NCI-H446 treated with DMSO at 0.1 percent for 48 hours (cell line): ENCODE data around the gene DIAPH2.
"Not testable (repeated sequence)": the region's sequence is repeated elsewhere in the genome, so short reads cannot be mapped to it uniquely, and the experiment has no call there.

ENCODE experiments used
- DNase-seq: peaks from one replicate; lab custom pipeline; 2025; lab: John Stamatoyannopoulos, UW

Gene DIAPH2

GRCh38 chrX:96833333-96833732 lies 148.7 kb downstream of the DIAPH2 start:
- no peak for DNase-seq

GRCh38 chrX:96834137-96834536 lies 149.5 kb downstream of the DIAPH2 start:
- DNase-seq, result no peak

- DNase-seq, result no peak
These were observed 151.1 kb downstream of the DIAPH2 start for GRCh38 chrX:96835660-96836289.

DNA sequence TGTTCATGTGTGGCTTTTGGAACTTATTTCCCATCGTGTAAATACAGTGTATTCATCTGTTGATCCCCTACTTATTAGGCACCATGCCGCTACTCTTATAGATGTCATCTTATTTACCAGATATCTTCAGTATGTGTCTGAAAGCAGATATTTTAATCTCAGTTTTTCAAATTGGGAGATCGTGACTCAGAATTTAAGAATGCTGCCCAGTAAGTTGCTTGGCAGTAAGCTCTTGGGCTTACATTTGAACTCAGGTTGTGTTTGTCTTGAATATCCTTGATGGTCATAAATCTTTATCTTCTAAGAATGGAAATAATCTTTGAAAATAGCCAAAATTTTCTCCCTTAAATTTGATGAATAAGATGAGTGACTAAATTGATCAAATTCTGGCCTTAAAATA lies 153.2 kb downstream of the DIAPH2 start:
- no peak for DNase-seq

DNA sequence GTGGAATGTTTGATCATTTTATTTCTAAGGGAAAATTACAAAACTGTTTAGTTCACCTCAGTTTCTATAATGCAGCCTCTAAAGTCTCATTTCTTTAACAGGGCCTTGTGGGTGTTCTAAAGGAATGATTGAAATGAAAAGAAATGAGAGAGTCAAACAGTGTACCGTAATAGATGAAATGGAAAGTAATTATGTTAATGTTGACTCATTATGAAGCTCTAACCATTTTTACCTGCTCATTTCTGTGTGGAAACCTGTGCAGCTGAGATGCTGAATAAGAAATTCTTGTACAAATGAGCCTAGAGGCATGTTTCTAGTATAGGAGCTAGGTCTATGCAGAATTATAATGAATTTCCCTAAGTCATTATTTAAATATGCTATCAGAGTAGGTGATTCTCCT lies 153.9 kb downstream of the DIAPH2 start:
- no peak for DNase-seq

DNA sequence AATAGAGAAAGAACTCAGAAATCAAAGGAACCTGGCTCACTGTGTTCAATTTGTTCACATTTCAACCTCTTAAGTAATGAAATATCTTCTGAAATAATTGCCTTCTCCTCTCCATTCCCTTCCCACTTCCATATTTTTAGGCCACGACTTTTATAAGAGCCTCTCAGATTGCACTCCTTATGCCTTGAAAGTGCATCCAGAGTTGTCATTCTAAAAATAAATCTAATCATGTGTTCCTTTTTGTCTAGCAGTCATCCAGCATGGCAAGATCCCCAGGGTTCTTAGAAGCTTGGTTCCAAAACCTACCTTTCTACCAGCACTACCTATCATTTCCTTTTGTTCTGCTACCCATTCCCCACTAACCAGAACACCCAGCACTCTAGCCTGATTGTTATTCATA lies 156.7 kb downstream of the DIAPH2 start:
- no peak for DNase-seq

- not testable (repeated sequence) for DNase-seq
These were observed 157.2 kb downstream of the DIAPH2 start for GRCh38 chrX:96841866-96842265.

DNA sequence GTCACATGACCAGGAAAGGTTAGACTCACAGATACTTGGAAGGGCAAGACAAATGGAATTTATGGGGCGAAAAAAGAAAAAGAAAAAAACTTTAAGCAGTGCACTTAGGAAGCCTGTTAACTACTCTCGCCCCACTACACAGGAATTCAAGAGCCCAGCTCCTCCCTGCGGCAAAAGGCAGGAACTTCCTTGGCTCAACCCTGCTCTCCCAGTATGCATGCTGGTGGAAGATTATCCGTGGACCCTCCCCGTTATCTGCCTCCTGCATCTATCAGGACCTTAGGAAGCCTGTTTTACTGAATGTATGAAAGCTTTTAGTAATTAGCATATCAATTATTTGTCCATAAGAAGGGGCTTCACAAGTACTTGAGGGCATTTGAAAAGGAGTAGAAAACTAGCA lies 158.9 kb downstream of the DIAPH2 start:
- DNase-seq, result no peak

- no peak for DNase-seq
These were observed 162.2 kb downstream of the DIAPH2 start for GRCh38 chrX:96846841-96847240.

- DNase-seq, result not testable (repeated sequence)
These were observed 174.8 kb downstream of the DIAPH2 start for GRCh38 chrX:96859422-96859821.

DNA sequence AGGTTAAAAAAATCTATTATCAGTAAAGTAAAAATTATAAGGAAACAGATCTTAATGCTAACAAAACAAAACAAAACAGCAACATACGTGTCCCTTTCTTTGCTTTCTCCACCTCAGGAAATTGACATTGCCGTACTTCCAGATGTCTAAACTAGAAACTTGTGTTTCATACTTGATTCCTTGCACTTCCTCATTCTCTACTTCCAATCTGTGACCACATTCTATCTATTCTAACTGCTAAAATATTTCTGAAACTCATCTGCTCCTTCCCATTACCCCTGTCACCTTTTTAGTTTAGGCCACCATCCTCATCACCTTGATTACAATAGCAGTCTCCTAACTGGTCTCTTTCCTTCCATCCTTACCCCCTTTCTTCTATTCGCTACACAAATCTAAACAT lies 176.6 kb downstream of the DIAPH2 start:
- DNase-seq, result no peak

GRCh38 chrX:96861661-96862060 lies 177.0 kb downstream of the DIAPH2 start:
- peak; percentile 17 for DNase-seq

DNA sequence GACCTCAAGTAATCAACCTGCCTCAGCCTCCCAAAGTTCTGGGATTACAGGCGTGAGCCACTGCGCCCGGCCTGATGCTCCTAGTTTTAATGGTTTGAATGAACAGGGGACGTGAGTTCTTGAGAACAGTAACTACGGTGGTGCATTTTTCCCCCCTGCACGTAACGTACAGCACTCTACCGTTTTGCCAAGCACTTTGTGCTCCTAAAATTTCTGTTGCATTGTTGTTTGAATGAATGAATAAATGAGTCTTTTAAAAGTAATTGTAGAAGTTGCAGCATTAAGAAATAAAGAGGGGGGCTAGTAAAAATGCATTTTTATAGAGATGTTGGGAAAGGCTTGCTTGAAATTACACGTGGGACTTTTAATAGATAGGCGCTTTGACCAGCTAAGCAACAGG lies 199.0 kb downstream of the DIAPH2 start, which contains the start of gene RPA4:
RPA4 (plus strand) TSS at position 301 of the 400 bp plus-strand sequence. CDS start 403 bp downstream, outside the sequence.
- DNase-seq, result no peak

DNA sequence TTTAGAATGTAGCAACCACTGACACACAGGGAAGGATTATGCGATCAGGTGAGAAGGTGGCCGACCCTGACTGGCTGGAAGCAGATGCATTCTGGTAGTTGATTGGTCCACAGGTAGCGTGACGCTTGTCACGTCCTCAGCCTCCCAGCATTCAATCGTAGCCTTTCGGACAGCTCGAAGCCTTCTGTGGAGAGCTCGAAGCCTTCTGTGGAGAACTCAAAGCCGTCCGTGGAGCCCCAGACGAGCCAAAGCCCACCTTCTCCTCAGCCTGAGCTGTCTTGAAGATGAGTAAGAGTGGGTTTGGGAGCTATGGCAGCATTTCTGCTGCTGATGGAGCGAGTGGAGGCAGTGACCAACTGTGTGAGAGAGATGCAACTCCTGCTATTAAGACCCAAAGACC lies 199.4 kb downstream of the DIAPH2 start:
- DNase-seq, result no peak

GRCh38 chrX:96889726-96890125 lies 205.1 kb downstream of the DIAPH2 start:
- DNase-seq, result no peak

- peak; percentile 83 for DNase-seq
These were observed 222.1 kb downstream of the DIAPH2 start for GRCh38 chrX:96906741-96907140.

DNA sequence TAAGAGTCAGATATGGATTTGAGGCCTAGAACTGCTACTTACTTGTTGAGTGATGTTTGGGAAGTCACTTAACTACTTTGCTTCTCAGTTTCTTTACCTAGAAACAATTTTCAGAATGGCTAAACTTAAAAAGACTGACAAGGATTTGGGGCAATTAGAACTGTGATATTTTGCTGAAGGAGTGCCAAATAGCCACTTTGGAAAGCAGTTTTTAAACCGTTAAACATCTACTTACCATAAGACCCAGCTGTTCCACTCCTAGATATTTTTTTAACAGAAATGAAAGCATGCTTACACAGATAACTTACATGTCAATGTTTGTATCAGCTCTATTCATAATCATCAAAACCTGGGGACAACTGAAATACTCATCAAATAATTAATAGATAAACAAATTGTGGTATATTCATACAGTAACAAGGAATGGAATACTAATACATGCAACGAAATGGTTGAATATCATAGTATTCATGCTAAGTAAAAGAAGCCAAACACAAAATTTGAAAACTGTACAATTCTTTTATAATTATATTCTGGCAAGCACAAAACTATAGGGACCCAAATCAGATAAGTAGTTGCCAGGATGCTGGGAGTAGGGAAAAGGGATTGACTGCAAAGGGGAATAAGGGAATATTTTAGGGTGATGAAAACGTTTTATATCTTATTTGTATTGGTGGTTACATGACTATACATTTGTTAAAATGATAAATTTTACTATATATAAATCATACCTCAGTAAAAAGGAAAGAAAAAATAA lies 223.1 kb downstream of the DIAPH2 start:
- peak; percentile 68 for DNase-seq

DNA sequence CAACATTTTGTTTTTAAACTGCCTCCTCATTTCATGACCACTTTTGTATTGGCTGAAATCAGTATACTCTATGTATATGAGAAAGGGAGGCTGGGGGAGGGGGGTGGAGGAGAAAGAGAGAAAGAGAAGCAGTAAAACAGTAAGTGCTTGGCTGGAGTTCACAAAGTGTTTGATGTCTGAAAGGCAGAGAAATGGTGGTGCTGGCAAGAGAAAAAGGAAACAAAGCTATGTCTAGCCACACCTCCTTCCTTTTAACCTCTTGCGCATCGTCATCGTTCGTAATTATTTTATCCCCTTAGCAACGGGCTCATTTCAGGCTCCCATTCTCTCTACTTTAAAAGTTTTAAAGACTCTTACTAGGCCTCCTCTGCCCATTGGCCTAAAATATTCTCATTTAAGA lies 224.6 kb downstream of the DIAPH2 start:
- DNase-seq, result peak; percentile 98

DNA sequence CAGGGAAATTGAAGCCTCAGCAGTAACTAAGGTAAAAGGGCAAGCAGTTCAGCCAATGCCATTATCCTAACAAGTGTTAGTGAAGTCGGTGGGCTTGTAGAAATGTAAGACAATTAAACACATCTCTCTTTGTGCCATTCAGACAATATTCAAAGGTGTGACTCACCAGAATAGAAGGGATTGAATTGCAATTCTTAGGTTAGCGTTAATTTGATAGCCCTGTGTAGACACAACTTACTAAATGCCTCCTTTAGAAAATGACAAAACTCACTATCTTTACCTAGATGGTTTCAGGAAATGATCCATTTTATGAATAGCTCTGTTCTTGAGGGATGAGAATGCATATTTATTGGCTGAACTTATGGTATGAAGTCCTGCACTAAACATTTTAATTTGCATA lies 234.2 kb downstream of the DIAPH2 start:
- DNase-seq, result no peak

- DNase-seq, result no peak
These were observed 235.0 kb downstream of the DIAPH2 start for GRCh38 chrX:96919672-96920071.

- no peak for DNase-seq
These were observed 239.9 kb downstream of the DIAPH2 start for GRCh38 chrX:96924581-96924980.

DNA sequence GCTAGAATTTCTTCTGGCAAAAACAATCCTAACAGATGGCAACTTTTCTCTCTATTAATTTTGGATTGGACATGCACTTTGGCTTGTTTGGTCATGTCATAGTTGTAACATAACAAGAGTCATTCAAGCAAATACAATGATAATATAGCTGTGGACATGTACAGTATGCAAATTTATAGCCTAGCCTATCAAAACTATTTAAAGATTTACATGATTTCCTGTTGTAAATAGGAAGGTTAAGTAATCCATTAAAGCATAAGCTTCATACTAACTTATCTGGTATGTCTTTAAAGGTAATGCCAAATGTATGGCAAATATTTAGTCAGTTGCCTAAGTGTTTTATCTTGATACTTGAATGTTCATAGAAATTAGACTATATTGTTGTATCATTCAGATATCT lies 244.4 kb downstream of the DIAPH2 start:
- peak; percentile 95 for DNase-seq

DNA sequence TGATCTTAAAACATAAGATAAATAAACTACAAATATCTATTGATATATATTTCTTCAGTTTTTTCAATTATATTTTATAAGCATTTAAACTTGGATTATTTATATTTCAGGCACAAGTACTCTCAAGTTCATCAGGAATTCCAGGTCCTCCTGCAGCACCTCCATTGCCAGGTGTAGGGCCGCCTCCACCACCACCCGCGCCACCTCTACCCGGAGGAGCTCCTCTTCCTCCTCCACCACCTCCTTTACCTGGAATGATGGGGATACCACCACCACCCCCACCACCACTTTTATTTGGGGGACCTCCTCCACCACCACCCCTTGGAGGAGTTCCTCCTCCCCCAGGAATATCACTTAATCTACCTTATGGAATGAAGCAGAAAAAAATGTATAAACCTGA lies 273.1 kb downstream of the DIAPH2 start:
- DNase-seq, result no peak

GRCh38 chrX:96971812-96972211 lies 287.2 kb downstream of the DIAPH2 start:
- peak; percentile 1 for DNase-seq
